ENCODE measurements around the gene UBQLNL. TPM values are rescaled to one million over a fixed set of nuclear protein-coding genes. Genes with fewer than 3 reads are reported as not detected.

Gene UBQLNL
- total and polyA plus RNA-seq, 4 experiments from 2014 or later = 0.47 to 0.50 TPM; not detected in 2

GRCh38 chr11:5488385-5488784 is 28.1 kb downstream of the UBQLNL start, which contains the start of gene OR52D1:
TSS of gene OR52D1 (plus strand) at chr11:5488685. CDS start at chr11:5488707, 22 bp downstream.
- ChIA-PET CTCF (ENCODE audit: partially characterized antibody) (no interaction called here), POLR2A (ENCODE audit: partially characterized antibody) (no interaction called here)
- H3K36me3 Mint-ChIP-seq = no peaks in the 10 kb centered on the region
- H3K27ac Mint-ChIP-seq = no peak within 1 kb of the TSS
- no peak within 1 kb of the TSS for H3K27ac ChIP-seq (ENCODE audit: low read depth, low read length)
- H3K9me3 ChIP-seq (ENCODE audit: control insufficient read depth in 1 of 2, low read length in 2 of 2) = no peaks in the 10 kb centered on the region
- H3K27me3 ChIP-seq (ENCODE audit: insufficient read depth, low read length) = no peaks in the 10 kb centered on the region
- no peak within 1 kb of the TSS for H3K4me3 Mint-ChIP-seq
- no peaks in the 10 kb centered on the region for H3K36me3 ChIP-seq (ENCODE audit: insufficient read depth, low read length)
- H3K27me3 Mint-ChIP-seq = peaks cover 0 to 12% of the 10 kb centered on the region in 2 donors
- no peaks in the 10 kb centered on the region for H3K4me1 Mint-ChIP-seq
- no peaks in the 10 kb centered on the region for H3K4me1 ChIP-seq (ENCODE audit: insufficient read depth, low read length)
- H3K9me3 Mint-ChIP-seq = peaks cover 0 to 2% (median 0%) of the 10 kb centered on the region in 8 donors
- no peak within 1 kb of the TSS for H3K4me3 ChIP-seq (ENCODE audit: low read length in 2 of 2)
- DNase-seq = no peak
- intact Hi-C loops (cut with micrococcal nuclease) = no loop called here

GRCh38 chr11:5486421-5486820 is 30.1 kb downstream of the UBQLNL start:
- ChIA-PET POLR2A (ENCODE audit: partially characterized antibody) (no interaction called here), CTCF (ENCODE audit: partially characterized antibody) (interaction anchor here (1.7 kb wide), 1 partner anchor 9 kb away, joined by 5 read pairs; no protein-coding TSS in a partner anchor)
- no peak overlapping the region for H3K4me3 ChIP-seq (ENCODE audit: low read length in 2 of 2)
- no peaks in the 10 kb centered on the region for H3K36me3 ChIP-seq (ENCODE audit: insufficient read depth, low read length)
- no peak overlapping the region for H3K27ac ChIP-seq (ENCODE audit: low read depth, low read length)
- H3K27me3 Mint-ChIP-seq = peaks cover 0 to 12% of the 10 kb centered on the region in 2 donors
- no peak for DNase-seq
- no peaks in the 10 kb centered on the region for H3K4me1 ChIP-seq (ENCODE audit: insufficient read depth, low read length)
- peaks cover 0 to 2% (median 0%) of the 10 kb centered on the region in 8 donors for H3K9me3 Mint-ChIP-seq
- no peak overlapping the region for H3K4me3 Mint-ChIP-seq
- H3K27ac Mint-ChIP-seq = no peak overlapping the region
- H3K36me3 Mint-ChIP-seq = no peaks in the 10 kb centered on the region
- intact Hi-C loops (cut with micrococcal nuclease) = no loop called here
- H3K4me1 Mint-ChIP-seq = no peaks in the 10 kb centered on the region
- no peaks in the 10 kb centered on the region for H3K27me3 ChIP-seq (ENCODE audit: insufficient read depth, low read length)
- H3K9me3 ChIP-seq (ENCODE audit: control insufficient read depth in 1 of 2, low read length in 2 of 2) = no peaks in the 10 kb centered on the region

GRCh38 chr11:5486003-5486402 is 30.5 kb downstream of the UBQLNL start:
- Mint-ChIP-seq H3K27me3 (peaks cover 0 to 9% of the 10 kb centered on the region in 2 donors), H3K36me3 (no peaks in the 10 kb centered on the region), H3K27ac (no peak overlapping the region), H3K9me3 (peaks cover 0 to 2% (median 0%) of the 10 kb centered on the region in 8 donors), H3K4me1 (no peaks in the 10 kb centered on the region), H3K4me3 (no peak overlapping the region)
- no peak for DNase-seq
- intact Hi-C loops (cut with micrococcal nuclease) = no loop called here
- ChIA-PET CTCF (ENCODE audit: partially characterized antibody) (interaction anchor here (1.7 kb wide), 1 partner anchor 9 kb away, joined by 5 read pairs; no protein-coding TSS in a partner anchor), POLR2A (ENCODE audit: partially characterized antibody) (no interaction called here)
- Histone ChIP-seq H3K27me3 (ENCODE audit: insufficient read depth, low read length) (no peaks in the 10 kb centered on the region), H3K27ac (ENCODE audit: low read depth, low read length) (no peak overlapping the region), H3K4me1 (ENCODE audit: insufficient read depth, low read length) (no peaks in the 10 kb centered on the region), H3K36me3 (ENCODE audit: insufficient read depth, low read length) (no peaks in the 10 kb centered on the region), H3K9me3 (ENCODE audit: control insufficient read depth in 1 of 2, low read length in 2 of 2) (no peaks in the 10 kb centered on the region), H3K4me3 (ENCODE audit: low read length in 2 of 2) (no peak overlapping the region)

GRCh38 chr11:5476186-5476819 is 40.2 kb downstream of the UBQLNL start:
- ChIA-PET POLR2A (ENCODE audit: partially characterized antibody) (no interaction called here), CTCF (ENCODE audit: partially characterized antibody) (interaction anchor here (1.0 to 1.9 kb wide), 12 partner anchors 9 to 878 kb away, joined by 3 to 13 read pairs (median 4); partner anchors contain the start of genes OR52N2 and TRIM5)
- no peak overlapping the region for H3K4me3 ChIP-seq (ENCODE audit: low read length in 2 of 2)
- no peaks in the 10 kb centered on the region for H3K9me3 Mint-ChIP-seq
- H3K36me3 ChIP-seq (ENCODE audit: insufficient read depth, low read length) = no peaks in the 10 kb centered on the region
- no peaks in the 10 kb centered on the region for H3K9me3 ChIP-seq (ENCODE audit: control insufficient read depth in 1 of 2, low read length in 2 of 2)
- no peaks in the 10 kb centered on the region for H3K36me3 Mint-ChIP-seq
- H3K4me1 ChIP-seq (ENCODE audit: insufficient read depth, low read length) = no peaks in the 10 kb centered on the region
- no peaks in the 10 kb centered on the region for H3K27me3 ChIP-seq (ENCODE audit: insufficient read depth, low read length)
- no peak overlapping the region for H3K27ac Mint-ChIP-seq
- no peak overlapping the region for H3K27ac ChIP-seq (ENCODE audit: low read depth, low read length)
- peaks cover 7 to 12% of the 10 kb centered on the region in 2 donors for H3K27me3 Mint-ChIP-seq
- intact Hi-C loops (cut with micrococcal nuclease) = loop anchor here (10.0 kb wide), 1 partner anchor 418 kb away; the partner anchor contains the start of gene OR52E5
- H3K4me1 Mint-ChIP-seq = no peaks in the 10 kb centered on the region
- H3K4me3 Mint-ChIP-seq = no peak overlapping the region
- DNase-seq = peak in 4 of 5 donors; percentile 18 to 39 (median 30)

- Histone ChIP-seq H3K27me3 (ENCODE audit: insufficient read depth, low read length) (no peaks in the 10 kb centered on the region), H3K9me3 (ENCODE audit: control insufficient read depth in 1 of 2, low read length in 2 of 2) (no peaks in the 10 kb centered on the region), H3K4me1 (ENCODE audit: insufficient read depth, low read length) (no peaks in the 10 kb centered on the region), H3K27ac (ENCODE audit: low read depth, low read length) (no peak overlapping the region), H3K4me3 (ENCODE audit: low read length in 2 of 2) (no peak overlapping the region), H3K36me3 (ENCODE audit: insufficient read depth, low read length) (no peaks in the 10 kb centered on the region)
- Mint-ChIP-seq H3K4me1 (no peaks in the 10 kb centered on the region), H3K27me3 (peaks cover 11 to 23% of the 10 kb centered on the region in 2 donors), H3K36me3 (no peaks in the 10 kb centered on the region), H3K9me3 (no peaks in the 10 kb centered on the region), H3K27ac (no peak overlapping the region), H3K4me3 (no peak overlapping the region)
- no peak for DNase-seq
- ChIA-PET POLR2A (ENCODE audit: partially characterized antibody) (no interaction called here), CTCF (ENCODE audit: partially characterized antibody) (no interaction called here)
- intact Hi-C loops (cut with micrococcal nuclease) = loop anchor here (10.0 kb wide), 1 partner anchor 421 kb away; the partner anchor contains the start of gene OR52E5
Measured at GRCh38 chr11:5473921-5474320, 42.6 kb downstream of the UBQLNL start.

GRCh38 chr11:5467527-5467926 is 49.0 kb downstream of the UBQLNL start:
- ChIA-PET CTCF (ENCODE audit: partially characterized antibody) (interaction anchor here (1.6 kb wide), 1 partner anchor 9 kb away, joined by 7 read pairs; no protein-coding TSS in a partner anchor), POLR2A (ENCODE audit: partially characterized antibody) (no interaction called here)
- Mint-ChIP-seq H3K4me3 (no peak overlapping the region), H3K36me3 (no peaks in the 10 kb centered on the region), H3K9me3 (peaks cover 0 to 2% (median 0%) of the 10 kb centered on the region in 8 donors), H3K4me1 (no peaks in the 10 kb centered on the region), H3K27me3 (peaks cover 7 to 13% of the 10 kb centered on the region in 2 donors), H3K27ac (no peak overlapping the region)
- intact Hi-C loops (cut with micrococcal nuclease) = no loop called here
- no peaks in the 10 kb centered on the region for H3K27me3 ChIP-seq (ENCODE audit: insufficient read depth, low read length)
- H3K4me3 ChIP-seq (ENCODE audit: low read length in 2 of 2) = no peak overlapping the region
- H3K36me3 ChIP-seq (ENCODE audit: insufficient read depth, low read length) = no peaks in the 10 kb centered on the region
- no peak overlapping the region for H3K27ac ChIP-seq (ENCODE audit: low read depth, low read length)
- no peaks in the 10 kb centered on the region for H3K4me1 ChIP-seq (ENCODE audit: insufficient read depth, low read length)
- no peaks in the 10 kb centered on the region for H3K9me3 ChIP-seq (ENCODE audit: control insufficient read depth in 1 of 2, low read length in 2 of 2)
- DNase-seq = no peak

All from CD4-positive, alpha-beta memory T cell (primary cell).